Nephron (organoid): ENCODE results near the gene RADX.

Source experiments
- H3K27ac Mint-ChIP-seq, 3 experiments: 2 replicates each; pipeline ENCODE4 v1.8.0; 2020; ENCODE audit warnings: mixed read lengths in 3 of 3, mild to moderate bottlenecking in 2 of 3, moderate library complexity in 1 of 3
- H3K27me3 Mint-ChIP-seq: 2 replicates; pipeline ENCODE4 v1.8.0; 2021; ENCODE audit warnings: low read depth, mild to moderate bottlenecking, moderate library complexity, mixed read lengths
- H3K36me3 Mint-ChIP-seq: 2 replicates; pipeline ENCODE4 v1.8.0; 2020; ENCODE audit warnings: low read depth, mixed read lengths
- H3K4me1 Mint-ChIP-seq: 2 replicates; pipeline ENCODE4 v1.8.0; 2020; ENCODE audit warnings: mixed read lengths
- H3K4me3 Mint-ChIP-seq, 3 experiments: 2 replicates each; pipeline ENCODE4 v1.8.0; 2020; ENCODE audit warnings: mild to moderate bottlenecking in 3 of 3, mixed read lengths in 3 of 3, moderate library complexity in 2 of 3
- H3K9me3 Mint-ChIP-seq: 2 replicates; pipeline ENCODE4 v1.8.0; 2020; ENCODE audit warnings: mixed read lengths
- CTCF ChIP-seq, 3 experiments: fragments of 200-600 bp; sonication (generic); IDR thresholded peaks; one replicate each; pipeline ENCODE4 v1.5.0; 2021; ENCODE audit warnings: antibody characterized with exemption in 3 of 3; ENCODE audit not compliant: unreplicated experiment in 3 of 3

Gene RADX

GRCh38 chrX:106698693-106699092 lies 86.9 kb downstream of the RADX start:
- Mint-ChIP-seq H3K4me1 (no peaks in the 10 kb centered on the region), H3K27me3 (no peaks in the 10 kb centered on the region), H3K9me3 (peaks cover 3% of the 10 kb centered on the region), H3K36me3 (no peaks in the 10 kb centered on the region), H3K4me3 (no peak overlapping the region), H3K27ac (no peak overlapping the region)
- no peak for TF ChIP-seq CTCF (IDR thresholded peaks at IDR 0.05; ENCODE audit: unreplicated experiment in 3 of 3)

GRCh38 chrX:106702636-106703035 lies 90.9 kb downstream of the RADX start:
- Mint-ChIP-seq H3K36me3 (no peaks in the 10 kb centered on the region), H3K9me3 (peaks cover 6% of the 10 kb centered on the region), H3K4me1 (peaks cover 1% of the 10 kb centered on the region), H3K4me3 (no peak overlapping the region), H3K27me3 (no peaks in the 10 kb centered on the region), H3K27ac (no peak overlapping the region)
- TF ChIP-seq CTCF (IDR thresholded peaks at IDR 0.05; ENCODE audit: unreplicated experiment in 3 of 3) = no peak

GRCh38 chrX:106706466-106706865 lies 94.7 kb downstream of the RADX start:
- Mint-ChIP-seq H3K27me3 (no peaks in the 10 kb centered on the region), H3K27ac (no peak overlapping the region), H3K4me3 (no peak overlapping the region), H3K9me3 (peaks cover 6% of the 10 kb centered on the region), H3K36me3 (no peaks in the 10 kb centered on the region), H3K4me1 (peaks cover 8% of the 10 kb centered on the region)
- TF ChIP-seq CTCF (IDR thresholded peaks at IDR 0.05; ENCODE audit: unreplicated experiment in 3 of 3) = no peak

- H3K4me3 Mint-ChIP-seq = no peak overlapping the region
- H3K36me3 Mint-ChIP-seq = no peaks in the 10 kb centered on the region
- no peak for TF ChIP-seq CTCF (IDR thresholded peaks at IDR 0.05; ENCODE audit: unreplicated experiment in 3 of 3)
- H3K9me3 Mint-ChIP-seq = peaks cover 6% of the 10 kb centered on the region
- H3K4me1 Mint-ChIP-seq = peaks cover 8% of the 10 kb centered on the region
- no peaks in the 10 kb centered on the region for H3K27me3 Mint-ChIP-seq
- H3K27ac Mint-ChIP-seq = no peak overlapping the region
These were observed 96.1 kb downstream of the RADX start for GRCh38 chrX:106707771-106708454.

GRCh38 chrX:106710771-106711170 lies 99.0 kb downstream of the RADX start:
- Mint-ChIP-seq H3K4me3 (no peak overlapping the region), H3K4me1 (peaks cover 8% of the 10 kb centered on the region), H3K9me3 (no peaks in the 10 kb centered on the region), H3K27ac (no peak overlapping the region), H3K36me3 (no peaks in the 10 kb centered on the region), H3K27me3 (no peaks in the 10 kb centered on the region)
- no peak for TF ChIP-seq CTCF (IDR thresholded peaks at IDR 0.05; ENCODE audit: unreplicated experiment in 3 of 3)

GRCh38 chrX:106711375-106711774 lies 99.6 kb downstream of the RADX start:
- Mint-ChIP-seq H3K4me3 (no peak overlapping the region), H3K4me1 (peaks cover 8% of the 10 kb centered on the region), H3K27ac (no peak overlapping the region), H3K36me3 (no peaks in the 10 kb centered on the region), H3K9me3 (no peaks in the 10 kb centered on the region), H3K27me3 (no peaks in the 10 kb centered on the region)
- TF ChIP-seq CTCF (IDR thresholded peaks at IDR 0.05; ENCODE audit: unreplicated experiment in 3 of 3) = no peak
